DLD1 (cell line): ENCODE data around the gene TBC1D4.
"Not testable (repeated sequence)": the region's sequence is repeated elsewhere in the genome, so short reads cannot be mapped to it uniquely, and the experiment has no call there.

ENCODE experiments used
- in situ Hi-C: cut with HindIII; loops from 2 replicates; pipeline ENCODE4 v1.10.0; 2017; ENCODE audit warnings: low sequenced_read_pairs

TBC1D4 gene

GRCh38 chr13:75455962-75456361 is 26.0 kb downstream of the TBC1D4 start:
- in situ Hi-C loops: no loop called here

GRCh38 chr13:75454497-75454896 is 27.5 kb downstream of the TBC1D4 start:
- in situ Hi-C loops: no loop called here

- in situ Hi-C loops: no loop called here
Measured at GRCh38 chr13:75452564-75452963, 29.4 kb downstream of the TBC1D4 start.

- in situ Hi-C loops: no loop called here
Measured at GRCh38 chr13:75447493-75447892, 34.5 kb downstream of the TBC1D4 start.

GRCh38 chr13:75446874-75447273 is 35.1 kb downstream of the TBC1D4 start:
- in situ Hi-C loops: no loop called here

GRCh38 chr13:75445717-75446499 is 36.1 kb downstream of the TBC1D4 start:
- in situ Hi-C loops: no loop called here

- in situ Hi-C loops: no loop called here
Measured at GRCh38 chr13:75444016-75444415, 38.0 kb downstream of the TBC1D4 start.

- in situ Hi-C loops: no loop called here
Measured at GRCh38 chr13:75443356-75443958, 38.5 kb downstream of the TBC1D4 start.

- in situ Hi-C loops: no loop called here
Measured at GRCh38 chr13:75442736-75443234, 39.2 kb downstream of the TBC1D4 start.

- in situ Hi-C loops: no loop called here
Measured at GRCh38 chr13:75440100-75440499, 41.9 kb downstream of the TBC1D4 start.

GRCh38 chr13:75437582-75438318 is 44.2 kb downstream of the TBC1D4 start:
- in situ Hi-C loops: no loop called here

GRCh38 chr13:75434126-75434525 is 47.8 kb downstream of the TBC1D4 start:
- in situ Hi-C loops: not testable (repeated sequence)

GRCh38 chr13:75432811-75433244 is 49.1 kb downstream of the TBC1D4 start:
- in situ Hi-C loops: no loop called here

GRCh38 chr13:75432045-75432444 is 49.9 kb downstream of the TBC1D4 start:
- in situ Hi-C loops: no loop called here

- in situ Hi-C loops: no loop called here
Measured at GRCh38 chr13:75430436-75431209, 51.3 kb downstream of the TBC1D4 start.

GRCh38 chr13:75426421-75426820 is 55.5 kb downstream of the TBC1D4 start:
- in situ Hi-C loops: no loop called here

- in situ Hi-C loops: no loop called here
Measured at GRCh38 chr13:75425216-75426009, 56.6 kb downstream of the TBC1D4 start.

- in situ Hi-C loops: no loop called here
Measured at GRCh38 chr13:75423946-75424345, 58.0 kb downstream of the TBC1D4 start.

- in situ Hi-C loops: no loop called here
Measured at GRCh38 chr13:75422028-75422427, 59.9 kb downstream of the TBC1D4 start.

GRCh38 chr13:75421133-75421532 is 60.8 kb downstream of the TBC1D4 start:
- in situ Hi-C loops: no loop called here
